HEK293 (cell line): ENCODE results near the gene MAP7D1.

Experiments
- CTCF ChIA-PET: fragments of 350-600 bp; formaldehyde crosslinking; extraction: SDS; loops from one replicate; lab custom pipeline; 2021; ENCODE audit warnings: antibody characterized with exemption; lab: Yijun Ruan, JAX
- POLR2A ChIA-PET: fragments of 300-600 bp; formaldehyde crosslinking; extraction: SDS; loops from one replicate; lab custom pipeline; 2020; ENCODE audit warnings: antibody characterized with exemption, inconsistent platforms; lab: Yijun Ruan, JAX
- H3K27ac ChIP-seq: fragments of 200-500 bp; sonication (Bioruptor generic); 2 replicates; pipeline ENCODE4 v1.5.1; 2014; ENCODE audit warnings: low read depth, low read length, control low read depth, inconsistent platforms; ENCODE audit errors: extremely low read depth
- H3K36me3 ChIP-seq, 2 experiments: fragments of 200-500 bp in 1 of 2; sonication (Bioruptor generic) in 1 of 2; 1 replicate in 1 of 2; 2 replicates in 1 of 2; pipeline ENCODE4 v1.5.1; 2014 to 2017; ENCODE audit warnings: inconsistent platforms in 2 of 2, low read length in 2 of 2; ENCODE audit not compliant: control insufficient read depth in 2 of 2, insufficient read depth in 1 of 2
- H3K4me1 ChIP-seq: fragments of 200-500 bp; sonication (Bioruptor generic); 2 replicates; pipeline ENCODE4 v1.5.1; 2014; ENCODE audit warnings: mild to moderate bottlenecking, low read length, inconsistent platforms; ENCODE audit not compliant: control insufficient read depth, insufficient read depth
- H3K4me3 ChIP-seq: 2 replicates; pipeline ENCODE4 v1.5.1; 2011; ENCODE audit warnings: low read depth, mild to moderate bottlenecking, control low read depth, low read length, moderate library complexity
- H3K9me3 ChIP-seq: fragments of 200-500 bp; sonication (Bioruptor generic); 2 replicates; pipeline ENCODE4 v1.5.1; 2014; ENCODE audit warnings: low read depth, low read length, inconsistent platforms; ENCODE audit not compliant: control insufficient read depth, insufficient read depth
- GLIS2 ChIP-seq: fragments of 450-650 bp; formaldehyde crosslinking; IDR thresholded peaks from 2 replicates; pipeline ENCODE4 v1.5.1; 2016; ENCODE audit warnings: missing biosample characterization, missing genetic modification characterization
- KLF16 ChIP-seq: fragments of 450-650 bp; formaldehyde crosslinking; IDR thresholded peaks from 2 replicates; pipeline ENCODE4 v1.5.1; 2017; ENCODE audit warnings: missing biosample characterization, missing genetic modification characterization
- KLF9 ChIP-seq: fragments of 450-650 bp; formaldehyde crosslinking; IDR thresholded peaks from 2 replicates; pipeline ENCODE4 v1.5.1; 2016; ENCODE audit warnings: missing biosample characterization, missing genetic modification characterization, low read depth
- PRDM10 ChIP-seq: fragments of 450-650 bp; formaldehyde crosslinking; IDR thresholded peaks from 2 replicates; pipeline ENCODE4 v1.5.1; 2016; ENCODE audit warnings: missing biosample characterization, missing genetic modification characterization
- SP7 ChIP-seq: fragments of 450-650 bp; formaldehyde crosslinking; IDR thresholded peaks from 2 replicates; pipeline ENCODE4 v1.5.1; 2016; ENCODE audit warnings: missing biosample characterization, missing genetic modification characterization
- WT1 ChIP-seq: fragments of 450-650 bp; formaldehyde crosslinking; IDR thresholded peaks from 2 replicates; pipeline ENCODE4 v1.5.1; 2016; ENCODE audit warnings: missing biosample characterization, missing genetic modification characterization
- ZBTB1 ChIP-seq: fragments of 450-650 bp; formaldehyde crosslinking; IDR thresholded peaks from 2 replicates; pipeline ENCODE4 v1.5.1; 2016; ENCODE audit warnings: missing biosample characterization, missing genetic modification characterization
- ZBTB17 ChIP-seq: fragments of 450-650 bp; formaldehyde crosslinking; IDR thresholded peaks from 2 replicates; pipeline ENCODE4 v1.5.1; 2016; ENCODE audit warnings: missing biosample characterization, missing genetic modification characterization
- ZBTB8A ChIP-seq: fragments of 450-650 bp; formaldehyde crosslinking; IDR thresholded peaks from 2 replicates; pipeline ENCODE4 v1.5.1; 2016; ENCODE audit warnings: missing biosample characterization, missing genetic modification characterization
- ZNF155 ChIP-seq: fragments of 450-650 bp; formaldehyde crosslinking; IDR thresholded peaks from 2 replicates; pipeline ENCODE4 v1.5.1; 2016; ENCODE audit warnings: missing biosample characterization, missing genetic modification characterization
- ZNF19 ChIP-seq: fragments of 450-650 bp; formaldehyde crosslinking; IDR thresholded peaks from 2 replicates; pipeline ENCODE4; 2016; ENCODE audit warnings: missing biosample characterization, missing genetic modification characterization, low read depth
- ZNF2 ChIP-seq: fragments of 450-650 bp; formaldehyde crosslinking; IDR thresholded peaks from 2 replicates; pipeline ENCODE4 v1.5.1; 2016; ENCODE audit warnings: missing biosample characterization, missing genetic modification characterization
- ZNF221 ChIP-seq: fragments of 450-650 bp; formaldehyde crosslinking; IDR thresholded peaks from 2 replicates; pipeline ENCODE4 v1.5.1; 2017; ENCODE audit warnings: missing biosample characterization, missing genetic modification characterization, borderline replicate concordance
- ZNF223 ChIP-seq: fragments of 450-650 bp; formaldehyde crosslinking; IDR thresholded peaks from 2 replicates; pipeline ENCODE4 v1.5.1; 2016; ENCODE audit warnings: missing biosample characterization, missing genetic modification characterization
- ZNF248 ChIP-seq: fragments of 450-650 bp; formaldehyde crosslinking; IDR thresholded peaks from 2 replicates; pipeline ENCODE4 v1.5.1; 2017; ENCODE audit warnings: missing biosample characterization, missing genetic modification characterization
- ZNF324 ChIP-seq: fragments of 450-650 bp; formaldehyde crosslinking; IDR thresholded peaks from 2 replicates; pipeline ENCODE4 v1.5.1; 2016; ENCODE audit warnings: missing biosample characterization, missing genetic modification characterization
- ZNF473 ChIP-seq: fragments of 450-650 bp; formaldehyde crosslinking; IDR thresholded peaks from 2 replicates; pipeline ENCODE4 v1.5.1; 2017; ENCODE audit warnings: missing biosample characterization, missing genetic modification characterization
- ZNF501 ChIP-seq: fragments of 450-650 bp; formaldehyde crosslinking; IDR thresholded peaks from 2 replicates; pipeline ENCODE4 v1.5.1; 2016; ENCODE audit warnings: missing biosample characterization, missing genetic modification characterization
- ZNF510 ChIP-seq: fragments of 450-650 bp; formaldehyde crosslinking; IDR thresholded peaks from 2 replicates; pipeline ENCODE4 v1.5.1; 2018; ENCODE audit warnings: mild to moderate bottlenecking, missing genetic modification characterization, missing biosample characterization; ENCODE audit not compliant: insufficient replicate concordance
- ZNF561 ChIP-seq: fragments of 450-650 bp; IDR thresholded peaks from 2 replicates; pipeline ENCODE4 v1.5.1; 2018; ENCODE audit warnings: missing biosample characterization, missing genetic modification characterization, borderline replicate concordance
- ZNF600 ChIP-seq: fragments of 450-650 bp; formaldehyde crosslinking; IDR thresholded peaks from 2 replicates; pipeline ENCODE4 v1.5.1; 2016; ENCODE audit warnings: missing biosample characterization, missing genetic modification characterization
- ZNF624 ChIP-seq: fragments of 450-650 bp; formaldehyde crosslinking; IDR thresholded peaks from 2 replicates; pipeline ENCODE4 v1.5.1; 2017; ENCODE audit warnings: missing biosample characterization, missing genetic modification characterization
- ZNF660 ChIP-seq: fragments of 450-650 bp; IDR thresholded peaks from 2 replicates; pipeline ENCODE4 v1.5.1; 2018; ENCODE audit warnings: missing biosample characterization, mild to moderate bottlenecking, missing genetic modification characterization
- ZNF701 ChIP-seq: fragments of 450-650 bp; formaldehyde crosslinking; IDR thresholded peaks from 2 replicates; pipeline ENCODE4 v1.5.1; 2016; ENCODE audit warnings: missing biosample characterization, missing genetic modification characterization
- ZNF768 ChIP-seq: fragments of 450-650 bp; formaldehyde crosslinking; IDR thresholded peaks from 2 replicates; pipeline ENCODE4 v1.5.1; 2018; ENCODE audit warnings: missing biosample characterization, mild to moderate bottlenecking, missing genetic modification characterization
- ZNF792 ChIP-seq: fragments of 450-650 bp; formaldehyde crosslinking; IDR thresholded peaks from 2 replicates; pipeline ENCODE4 v1.5.1; 2016; ENCODE audit warnings: missing biosample characterization, missing genetic modification characterization
- ZNF830 ChIP-seq: fragments of 450-650 bp; IDR thresholded peaks from 2 replicates; pipeline ENCODE4 v1.5.0; 2018; ENCODE audit warnings: missing biosample characterization, missing genetic modification characterization, low read depth, mild to moderate bottlenecking, moderate library complexity
- ZNF843 ChIP-seq: fragments of 450-650 bp; formaldehyde crosslinking; IDR thresholded peaks from 2 replicates; pipeline ENCODE4 v1.5.1; 2016; ENCODE audit warnings: missing biosample characterization, missing genetic modification characterization
- ZXDB ChIP-seq: fragments of 450-650 bp; formaldehyde crosslinking; IDR thresholded peaks from 2 replicates; pipeline ENCODE4 v1.5.1; 2016; ENCODE audit warnings: missing biosample characterization, missing genetic modification characterization
- TF ChIP-seq, protein P1 (sequence below): fragments of 450-650 bp; formaldehyde crosslinking; IDR thresholded peaks from 2 replicates; pipeline ENCODE4 v1.5.1; 2016; ENCODE audit warnings: missing biosample characterization, missing genetic modification characterization
- TF ChIP-seq, protein P2 (sequence below): fragments of 450-650 bp; formaldehyde crosslinking; optimal IDR thresholded peaks from 2 replicates; pipeline ENCODE3; 2016; ENCODE audit warnings: missing biosample characterization, mild to moderate bottlenecking, missing genetic modification characterization

MAP7D1 gene

DNA sequence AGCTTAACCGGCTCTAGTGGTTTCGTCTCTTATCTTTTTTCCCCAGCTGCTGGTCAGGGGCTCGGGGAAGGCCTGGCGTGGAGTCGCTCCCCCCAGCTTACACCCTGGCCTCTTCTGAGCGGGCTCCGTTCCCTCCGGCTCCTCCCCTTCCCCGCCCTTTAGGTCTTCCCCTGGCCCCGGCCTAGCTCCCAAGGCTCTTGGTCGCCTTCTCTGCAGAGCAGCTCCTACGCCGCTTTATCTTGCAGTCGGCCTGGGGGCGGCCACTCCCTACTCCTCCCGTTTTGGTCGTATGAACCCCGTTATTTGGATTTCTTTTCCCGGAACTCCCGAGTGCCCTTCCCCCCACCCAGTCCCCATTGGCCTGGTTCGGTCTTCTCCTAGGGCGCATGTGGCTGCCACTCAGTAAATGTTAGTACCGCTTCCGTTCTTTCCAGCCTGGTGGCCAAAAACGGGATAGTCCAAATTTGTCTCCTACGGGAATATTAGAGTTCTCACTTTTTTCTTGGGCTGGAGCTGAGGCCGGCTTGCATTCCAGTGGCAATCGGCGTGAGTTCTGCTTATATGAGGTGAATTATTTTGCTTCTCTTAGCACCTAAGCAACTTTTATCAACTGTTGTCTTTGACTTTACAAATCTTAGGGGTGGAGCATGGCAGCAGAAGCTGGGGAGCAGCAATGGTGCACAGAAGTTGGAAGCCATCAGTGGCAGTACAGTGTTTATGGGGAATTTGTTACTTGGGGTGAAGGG lies 68.8 kb downstream of the MAP7D1 start:
- Histone ChIP-seq H3K27ac (peak overlapping the region; percentile 76), H3K9me3 (no peaks in the 10 kb centered on the region), H3K4me1 (no peaks in the 10 kb centered on the region), H3K36me3 (peaks cover 11 to 34% of the 10 kb centered on the region in 2 experiments; a peak in 2 of 3 replicates), H3K4me3 (peak overlapping the region; percentile 98)
- CTCF ChIA-PET: interaction anchor here (1.0 to 2.6 kb wide), 13 partner anchors 10 to 342 kb away, joined by 3 to 24 read pairs (median 4); partner anchors contain the start of genes AGO1 and TRAPPC3
- POLR2A ChIA-PET: interaction anchor here (0.7 to 2.2 kb wide), 13 partner anchors 9 to 164 kb away, joined by 3 to 24 read pairs (median 4); partner anchors contain the start of gene TRAPPC3
- TF ChIP-seq ZNF2 (tag by site-specific recombination) (peak; percentile 54; the same call in 1 of the 2 replicates), ZNF248 (tag by site-specific recombination) (no peak), ZNF19 (tag by site-specific recombination) (no peak), ZNF600 (peak; percentile 70; the same call in 1 of the 2 replicates), KLF9 (tag by site-specific recombination) (no peak), ZNF561 (tag by site-specific recombination) (peak; percentile 64; the same call in 1 of the 2 replicates), ZNF155 (tag by site-specific recombination) (no peak), ZXDB (peak; percentile 82; the same call in 1 of the 2 replicates), ZNF324 (peak; percentile 47; the same call in 1 of the 2 replicates), PRDM10 (peak; percentile 5), KLF16 (tag by site-specific recombination) (0 out of 2 replicates have a peak, but pooled peaks have one; percentile 17), ZNF223 (tag by site-specific recombination) (no peak), ZNF843 (tag by site-specific recombination) (no peak), ZNF473 (no peak), ZNF501 (tag by site-specific recombination) (peak; percentile 81), ZNF768 (tag by site-specific recombination) (no peak), SP7 (tag by site-specific recombination) (0 out of 2 replicates have a peak, but pooled peaks have one; percentile 12), ZNF792 (0 out of 2 replicates have a peak, but pooled peaks have one; percentile 76), ZNF701 (0 out of 2 replicates have a peak, but pooled peaks have one; percentile 41), ZBTB8A (tag by site-specific recombination) (peak; percentile 69), ZBTB1 (tag by site-specific recombination) (no peak), ZNF221 (tag by site-specific recombination) (no peak), ZNF624 (tag by site-specific recombination) (no peak), ZNF660 (tag by site-specific recombination) (peak; percentile 75; the same call in 1 of the 2 replicates), ZBTB17 (tag by site-specific recombination) (peak; percentile 4), WT1 (tag by site-specific recombination) (peak; percentile 50; the same call in 1 of the 2 replicates), ZNF510 (no peak), GLIS2 (tag by site-specific recombination) (peak; percentile 55), ZNF830 (no peak)
- TF ChIP-seq, protein P1, sequence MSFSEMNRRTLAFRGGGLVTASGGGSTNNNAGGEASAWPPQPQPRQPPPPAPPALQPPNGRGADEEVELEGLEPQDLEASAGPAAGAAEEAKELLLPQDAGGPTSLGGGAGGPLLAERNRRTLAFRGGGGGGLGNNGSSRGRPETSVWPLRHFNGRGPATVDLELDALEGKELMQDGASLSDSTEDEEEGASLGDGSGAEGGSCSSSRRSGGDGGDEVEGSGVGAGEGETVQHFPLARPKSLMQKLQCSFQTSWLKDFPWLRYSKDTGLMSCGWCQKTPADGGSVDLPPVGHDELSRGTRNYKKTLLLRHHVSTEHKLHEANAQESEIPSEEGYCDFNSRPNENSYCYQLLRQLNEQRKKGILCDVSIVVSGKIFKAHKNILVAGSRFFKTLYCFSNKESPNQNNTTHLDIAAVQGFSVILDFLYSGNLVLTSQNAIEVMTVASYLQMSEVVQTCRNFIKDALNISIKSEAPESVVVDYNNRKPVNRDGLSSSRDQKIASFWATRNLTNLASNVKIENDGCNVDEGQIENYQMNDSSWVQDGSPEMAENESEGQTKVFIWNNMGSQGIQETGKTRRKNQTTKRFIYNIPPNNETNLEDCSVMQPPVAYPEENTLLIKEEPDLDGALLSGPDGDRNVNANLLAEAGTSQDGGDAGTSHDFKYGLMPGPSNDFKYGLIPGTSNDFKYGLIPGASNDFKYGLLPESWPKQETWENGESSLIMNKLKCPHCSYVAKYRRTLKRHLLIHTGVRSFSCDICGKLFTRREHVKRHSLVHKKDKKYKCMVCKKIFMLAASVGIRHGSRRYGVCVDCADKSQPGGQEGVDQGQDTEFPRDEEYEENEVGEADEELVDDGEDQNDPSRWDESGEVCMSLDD (tag by site-specific recombination): peak; percentile 78; the same call in 1 of the 2 replicates
- TF ChIP-seq, protein P2, sequence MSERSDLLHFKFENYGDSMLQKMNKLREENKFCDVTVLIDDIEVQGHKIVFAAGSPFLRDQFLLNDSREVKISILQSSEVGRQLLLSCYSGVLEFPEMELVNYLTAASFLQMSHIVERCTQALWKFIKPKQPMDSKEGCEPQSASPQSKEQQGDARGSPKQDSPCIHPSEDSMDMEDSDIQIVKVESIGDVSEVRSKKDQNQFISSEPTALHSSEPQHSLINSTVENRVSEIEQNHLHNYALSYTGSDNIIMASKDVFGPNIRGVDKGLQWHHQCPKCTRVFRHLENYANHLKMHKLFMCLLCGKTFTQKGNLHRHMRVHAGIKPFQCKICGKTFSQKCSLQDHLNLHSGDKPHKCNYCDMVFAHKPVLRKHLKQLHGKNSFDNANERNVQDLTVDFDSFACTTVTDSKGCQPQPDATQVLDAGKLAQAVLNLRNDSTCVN (tag by site-specific recombination): peak; percentile 1
